HUES6 (cell line): ENCODE data around the gene CAPN9.

Experiments used
- H3K27ac ChIP-seq: 2 replicates; pipeline ENCODE4 v1.7.0; 2013; ENCODE audit warnings: low read depth, mild to moderate bottlenecking, low read length, inconsistent platforms
- H3K27me3 ChIP-seq: 2 replicates; pipeline ENCODE4 v1.6.1; 2013; ENCODE audit warnings: low read length; ENCODE audit not compliant: control insufficient read depth, insufficient read depth
- H3K36me3 ChIP-seq: 2 replicates; pipeline ENCODE4 v1.6.1; 2013; ENCODE audit warnings: low read length; ENCODE audit not compliant: control insufficient read depth, insufficient read depth
- H3K4me1 ChIP-seq: 2 replicates; pipeline ENCODE4 v1.6.1; 2013; ENCODE audit warnings: low read length; ENCODE audit not compliant: control insufficient read depth, insufficient read depth
- H3K4me3 ChIP-seq: 2 replicates; pipeline ENCODE4 v1.5.1; 2013; ENCODE audit warnings: low read depth, low read length
- H3K9ac ChIP-seq: one replicate; pipeline ENCODE4 v1.6.1; 2013; ENCODE audit warnings: mild to moderate bottlenecking, low read length
- H3K9me3 ChIP-seq: 2 replicates; pipeline ENCODE4 v1.6.1; 2013; ENCODE audit warnings: low read depth, low read length; ENCODE audit not compliant: control insufficient read depth, insufficient read depth

The CAPN9 gene

DNA sequence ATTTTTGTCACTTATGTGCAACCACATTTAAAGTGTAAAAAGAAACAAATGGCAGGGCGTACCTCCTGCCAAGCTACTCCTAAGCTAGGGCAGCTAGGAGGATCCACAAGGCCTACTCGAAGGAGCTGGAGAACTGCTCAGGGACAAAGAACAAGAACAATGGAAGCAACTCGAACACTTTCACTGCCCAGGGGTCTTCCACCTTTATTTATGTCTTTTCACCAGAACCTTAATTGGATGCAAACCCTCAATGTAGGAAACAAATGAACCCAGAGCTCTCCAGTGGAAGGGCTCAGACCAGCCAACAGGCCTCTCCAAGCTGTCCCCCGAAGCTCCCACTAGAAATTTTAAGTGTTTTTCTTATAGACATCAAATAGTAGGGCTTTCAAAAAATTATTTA is 81.2 kb downstream of the CAPN9 start:
- Histone ChIP-seq H3K9me3 (no peaks in the 10 kb centered on the region), H3K27me3 (peaks cover 4% of the 10 kb centered on the region; the same call in 1 of the 2 replicates), H3K4me3 (no peak overlapping the region), H3K4me1 (no peaks in the 10 kb centered on the region), H3K36me3 (no peaks in the 10 kb centered on the region), H3K9ac (no peak overlapping the region), H3K27ac (no peak overlapping the region)

DNA sequence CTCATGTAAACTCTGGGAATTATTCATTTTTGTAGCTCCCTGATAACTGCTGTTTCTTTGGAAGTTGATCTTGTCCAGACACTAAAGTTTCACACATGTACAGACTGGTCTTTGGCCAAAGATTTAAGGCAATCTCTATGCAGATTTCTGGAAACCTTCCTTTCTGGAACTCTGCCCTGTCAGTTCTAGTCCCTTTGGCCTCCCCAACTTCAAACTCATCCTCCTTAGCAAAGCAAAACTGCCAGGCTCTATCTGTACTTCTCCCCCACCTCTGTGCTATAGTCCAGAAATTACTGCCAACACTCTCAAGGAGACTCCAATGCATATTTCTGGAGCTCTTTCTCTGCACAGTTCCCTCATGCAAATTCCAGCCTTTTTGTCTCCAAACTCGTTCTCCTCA is 84.6 kb downstream of the CAPN9 start:
- Histone ChIP-seq H3K27ac (no peak overlapping the region), H3K4me3 (no peak overlapping the region), H3K9ac (no peak overlapping the region), H3K9me3 (no peaks in the 10 kb centered on the region), H3K27me3 (no peaks in the 10 kb centered on the region), H3K4me1 (no peaks in the 10 kb centered on the region), H3K36me3 (no peaks in the 10 kb centered on the region)

DNA sequence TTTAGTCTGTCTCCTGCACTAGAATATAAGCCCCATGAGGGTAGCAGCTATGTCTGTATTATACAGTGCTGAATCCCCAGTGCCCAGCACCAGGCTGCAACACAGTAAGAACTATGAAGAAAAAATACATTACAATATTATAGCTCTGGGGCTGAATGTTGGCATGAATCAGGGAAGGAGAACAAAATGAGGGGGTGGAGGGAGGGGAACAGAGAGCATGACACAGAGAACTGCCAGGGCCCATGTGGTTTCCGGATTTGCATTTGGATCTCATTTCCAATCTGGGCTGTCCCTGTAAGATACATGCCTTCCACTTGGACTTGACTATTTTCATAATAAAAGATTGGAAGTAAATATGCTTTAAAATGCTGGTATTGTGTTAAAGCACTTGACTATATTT is 85.3 kb downstream of the CAPN9 start:
- Histone ChIP-seq H3K36me3 (no peaks in the 10 kb centered on the region), H3K27me3 (no peaks in the 10 kb centered on the region), H3K27ac (no peak overlapping the region), H3K4me3 (no peak overlapping the region), H3K4me1 (no peaks in the 10 kb centered on the region), H3K9me3 (no peaks in the 10 kb centered on the region), H3K9ac (no peak overlapping the region)

DNA sequence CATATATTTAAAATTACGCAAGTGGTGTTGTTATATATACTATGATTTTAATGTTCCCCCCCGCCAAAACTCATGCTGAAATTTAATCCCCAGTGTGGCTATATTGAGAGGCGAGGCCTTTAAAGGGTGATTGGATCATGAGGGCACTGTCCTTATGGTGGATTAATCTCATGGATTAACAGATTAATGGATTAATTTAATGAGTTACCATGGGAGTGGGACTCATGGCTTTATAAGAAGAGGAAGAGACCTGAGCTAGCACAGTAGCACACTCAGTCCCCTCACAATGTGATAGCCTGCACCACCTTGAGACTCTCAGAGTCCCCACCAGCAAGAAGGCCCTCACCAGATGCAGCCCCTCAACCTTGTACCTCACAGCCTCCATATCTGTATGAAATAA is 86.3 kb downstream of the CAPN9 start:
- Histone ChIP-seq H3K9me3 (no peaks in the 10 kb centered on the region), H3K27ac (no peak overlapping the region), H3K4me3 (no peak overlapping the region), H3K4me1 (no peaks in the 10 kb centered on the region), H3K36me3 (peaks cover 1% of the 10 kb centered on the region), H3K9ac (no peak overlapping the region), H3K27me3 (no peaks in the 10 kb centered on the region)

DNA sequence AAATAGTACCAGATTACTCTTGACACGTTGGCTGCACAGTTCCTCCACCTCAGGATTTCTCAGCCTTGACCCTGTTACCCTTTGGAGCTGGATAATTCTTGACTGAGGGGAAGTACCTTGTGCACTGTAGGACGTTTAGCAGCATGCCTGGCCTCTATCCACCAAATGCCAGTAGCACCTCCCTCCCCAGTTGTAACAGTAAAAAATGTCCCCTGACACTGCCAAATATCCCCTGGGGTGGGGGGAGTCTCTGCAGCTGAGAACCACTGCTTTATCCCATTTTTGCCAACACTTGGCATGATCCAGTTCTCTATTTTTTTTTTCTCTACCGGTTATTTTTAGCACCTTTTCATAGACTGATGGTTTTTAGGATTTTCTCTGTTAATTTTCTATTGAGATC is 87.1 kb downstream of the CAPN9 start:
- Histone ChIP-seq H3K9ac (no peak overlapping the region), H3K4me3 (no peak overlapping the region), H3K9me3 (no peaks in the 10 kb centered on the region), H3K27me3 (no peaks in the 10 kb centered on the region), H3K4me1 (no peaks in the 10 kb centered on the region), H3K36me3 (peaks cover 9% of the 10 kb centered on the region), H3K27ac (no peak overlapping the region)

DNA sequence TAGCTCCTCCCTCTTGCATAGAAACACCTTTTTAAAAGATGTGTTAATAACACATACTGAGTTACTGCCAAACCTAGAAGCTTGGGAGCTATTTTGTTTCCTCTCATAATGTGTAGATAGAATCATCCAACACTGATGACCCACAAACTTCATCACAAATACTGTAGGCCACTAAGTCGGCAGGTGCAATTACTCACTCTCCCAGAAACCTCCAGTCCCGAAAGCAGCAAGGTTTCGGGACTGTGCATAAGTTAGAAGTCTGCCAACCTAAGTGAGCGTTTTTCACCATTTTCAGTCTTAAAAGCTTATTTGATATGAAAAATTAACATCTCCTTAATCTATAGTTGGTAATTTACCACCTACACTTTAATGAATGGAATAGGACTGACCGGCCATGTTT is 89.2 kb downstream of the CAPN9 start:
- no peaks in the 10 kb centered on the region for H3K4me1 ChIP-seq
- H3K4me3 ChIP-seq, result no peak overlapping the region
- H3K36me3 ChIP-seq, result peaks cover 19% of the 10 kb centered on the region

DNA sequence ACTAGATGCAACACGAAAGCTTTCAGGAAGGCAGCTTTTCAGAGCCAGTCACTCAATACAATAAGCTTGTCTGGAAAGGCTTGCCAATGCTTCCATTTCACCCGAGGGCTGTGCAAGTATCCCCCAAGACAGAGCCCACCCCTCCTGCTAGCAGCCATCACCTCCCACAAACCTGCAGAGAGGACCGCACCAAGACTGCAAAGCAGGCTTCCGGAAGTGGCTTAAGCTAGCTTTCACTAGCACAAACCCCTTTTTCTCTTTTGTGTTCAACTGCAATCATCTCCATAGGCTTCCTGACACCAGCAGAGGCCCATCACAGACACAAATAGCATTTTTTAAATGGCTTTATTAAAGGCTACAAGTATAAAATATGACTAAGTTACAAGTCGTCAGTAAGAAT is 89.6 kb downstream of the CAPN9 start:
- no peak overlapping the region for H3K9ac ChIP-seq
- H3K4me3 ChIP-seq, result no peak overlapping the region
- no peaks in the 10 kb centered on the region for H3K9me3 ChIP-seq
- no peak overlapping the region for H3K27ac ChIP-seq
- no peaks in the 10 kb centered on the region for H3K4me1 ChIP-seq
- H3K27me3 ChIP-seq, result no peaks in the 10 kb centered on the region
- peaks cover 23% of the 10 kb centered on the region for H3K36me3 ChIP-seq

More for the DNA sequence above, 89.2 kb downstream of the CAPN9 start:
- no peaks in the 10 kb centered on the region for H3K9me3 ChIP-seq
- H3K9ac ChIP-seq, result no peak overlapping the region
- H3K27me3 ChIP-seq, result no peaks in the 10 kb centered on the region
- H3K27ac ChIP-seq, result no peak overlapping the region

DNA sequence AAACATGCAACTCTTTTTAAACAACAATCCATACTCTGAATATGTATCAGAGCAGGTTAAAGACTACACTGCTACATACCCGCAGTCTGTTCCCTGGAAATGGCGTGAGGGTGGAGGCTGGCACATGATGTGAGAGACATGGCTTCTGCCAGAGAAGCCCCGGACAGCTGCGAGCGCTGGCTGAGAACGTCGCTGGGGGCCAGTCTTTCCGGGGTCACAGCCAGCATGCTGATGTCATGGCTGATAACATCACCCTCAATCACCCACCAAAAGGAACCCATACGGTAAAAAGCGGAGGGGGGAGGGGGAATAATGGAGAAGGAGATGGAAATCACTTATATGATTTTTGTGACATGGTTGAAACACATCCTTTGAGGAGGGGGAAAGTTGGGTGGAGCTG is 92.0 kb downstream of the CAPN9 start:
- Histone ChIP-seq H3K27me3 (no peaks in the 10 kb centered on the region), H3K27ac (no peak overlapping the region), H3K36me3 (peaks cover 42% of the 10 kb centered on the region), H3K4me1 (no peaks in the 10 kb centered on the region), H3K9ac (no peak overlapping the region), H3K9me3 (no peaks in the 10 kb centered on the region), H3K4me3 (no peak overlapping the region)

DNA sequence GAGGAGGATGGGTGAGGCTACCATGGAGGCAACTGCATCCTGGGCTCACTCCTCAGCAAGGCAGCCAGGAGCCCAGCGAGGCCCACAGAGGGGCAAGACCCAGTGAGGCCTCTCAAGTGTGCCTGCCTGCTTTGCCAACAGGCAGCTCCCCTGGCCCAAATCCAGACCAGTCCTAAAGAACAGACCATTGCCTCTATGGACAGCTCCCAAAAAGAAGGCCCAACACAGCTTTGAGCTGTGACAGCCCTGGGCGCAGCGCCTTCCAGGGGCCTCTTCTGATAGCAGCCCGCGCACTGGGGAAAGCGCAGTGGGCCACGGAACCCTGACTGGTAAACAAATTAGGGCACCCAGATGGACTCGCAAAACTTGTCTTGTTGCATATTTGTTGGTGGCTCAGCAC is 95.6 kb downstream of the CAPN9 start:
- H3K9ac ChIP-seq, result no peak overlapping the region
- H3K27me3 ChIP-seq, result no peaks in the 10 kb centered on the region
- H3K36me3 ChIP-seq, result peaks cover 44% of the 10 kb centered on the region
- no peak overlapping the region for H3K4me3 ChIP-seq
- no peaks in the 10 kb centered on the region for H3K9me3 ChIP-seq
- no peaks in the 10 kb centered on the region for H3K4me1 ChIP-seq
- no peak overlapping the region for H3K27ac ChIP-seq

DNA sequence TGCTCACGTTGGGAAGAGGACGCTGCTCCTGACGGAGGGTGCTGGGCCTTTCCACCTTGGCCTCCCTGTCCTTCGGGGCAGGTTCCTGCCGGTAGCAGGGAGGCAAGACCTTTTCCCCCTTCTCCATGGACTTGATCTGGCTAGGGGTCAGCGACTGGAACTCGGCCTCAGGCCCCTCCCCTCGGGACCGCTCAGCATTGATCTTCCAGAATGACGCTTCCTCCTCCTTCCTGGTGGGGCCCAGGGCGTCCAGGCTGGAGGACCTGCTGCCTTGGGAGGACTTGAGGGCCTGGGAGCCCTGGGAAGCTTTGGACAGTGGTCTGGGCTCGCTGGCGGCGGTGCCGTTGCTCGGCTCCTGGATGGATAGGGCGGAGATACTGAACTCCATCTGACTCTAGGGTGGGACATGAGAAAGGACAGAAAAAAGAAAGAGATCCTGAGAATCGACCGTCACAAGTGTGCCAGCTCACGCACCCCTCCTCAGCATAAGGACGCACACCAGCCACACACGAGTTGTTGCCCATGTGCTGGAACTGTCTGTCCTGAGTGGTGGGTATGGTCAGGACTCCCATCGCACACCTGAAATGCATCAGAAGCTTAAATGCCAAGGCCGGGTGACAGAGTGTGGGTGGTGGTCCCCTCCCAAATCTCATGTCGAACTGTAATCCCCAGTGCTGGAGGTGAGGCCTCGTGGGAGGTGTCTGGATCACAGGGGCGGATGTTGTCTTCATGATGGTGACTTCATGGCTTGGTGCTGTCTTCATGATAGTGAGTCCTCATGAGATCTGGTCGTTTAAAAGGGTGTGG is 96.5 kb downstream of the CAPN9 start:
- Histone ChIP-seq H3K9ac (no peak overlapping the region), H3K4me3 (no peak overlapping the region), H3K36me3 (peaks cover 41% of the 10 kb centered on the region), H3K27ac (no peak overlapping the region), H3K4me1 (no peaks in the 10 kb centered on the region), H3K27me3 (no peaks in the 10 kb centered on the region), H3K9me3 (no peaks in the 10 kb centered on the region)

DNA sequence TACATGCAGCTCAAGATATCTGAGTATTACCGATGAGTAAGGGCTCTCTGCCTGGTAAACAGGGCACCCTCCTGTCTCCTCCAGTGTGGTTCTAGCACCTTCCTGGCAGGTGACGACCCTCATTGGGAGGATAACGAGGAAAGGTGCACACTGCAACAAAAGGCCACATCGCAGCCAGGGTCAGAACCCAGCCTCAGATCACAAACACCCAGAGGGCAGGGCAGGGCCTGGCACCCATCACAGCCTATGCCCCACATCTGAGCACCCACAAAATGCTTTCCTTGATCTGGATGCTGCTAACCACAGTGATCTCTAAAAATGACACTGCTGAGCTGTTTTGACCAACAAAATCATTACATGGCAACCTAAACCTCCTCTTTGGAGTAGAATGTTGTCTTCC is 97.4 kb downstream of the CAPN9 start:
- Histone ChIP-seq H3K27me3 (no peaks in the 10 kb centered on the region), H3K4me3 (no peak overlapping the region), H3K4me1 (peaks cover 1% of the 10 kb centered on the region; the same call in 1 of the 2 replicates), H3K27ac (no peak overlapping the region), H3K9ac (no peak overlapping the region), H3K36me3 (peaks cover 35% of the 10 kb centered on the region), H3K9me3 (no peaks in the 10 kb centered on the region)
